ENCODE data around the gene LRBA. TPM values are rescaled to one million over a fixed set of nuclear protein-coding genes. Genes with fewer than 3 reads are reported as not detected.

LRBA gene
- total and polyA plus RNA-seq, 9 of the 15 experiments (the other 6 are each of a cell fraction or from before 2014, with no cell fraction given), result 24.2 to 88.7 (median 59.7) TPM

DNA sequence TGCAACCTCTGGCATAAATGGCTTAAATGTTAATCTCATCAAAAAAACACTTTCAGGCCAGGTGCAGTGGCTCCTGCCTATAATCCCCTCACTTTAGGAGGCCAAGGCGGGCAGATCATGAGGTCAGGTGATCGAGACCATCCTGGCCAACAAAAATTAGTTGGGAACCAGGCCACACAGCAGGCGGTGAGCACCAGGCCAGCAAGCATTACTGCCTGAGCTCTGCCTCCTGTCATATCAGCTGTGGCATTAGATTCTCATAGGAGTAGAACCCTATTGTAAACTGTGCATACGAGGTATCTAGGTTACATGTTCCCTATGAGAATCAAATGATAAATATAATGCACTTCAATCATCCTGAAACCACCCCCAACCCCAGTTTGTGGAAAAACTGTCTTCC is 125.8 kb downstream of the LRBA start:
- Histone ChIP-seq H3K36me3 (ENCODE audit: control insufficient read depth, insufficient read depth, low read length) (peaks cover 19% of the 10 kb centered on the region; the same call in 2 of the 3 replicates), H3K4me1 (replicated peaks in 1 of 2; ENCODE audit: control insufficient read depth in 2 of 2, insufficient read depth in 2 of 2, low read length in 2 of 2) (no peaks in the 10 kb centered on the region; a peak in 1 of 5 replicates), H4K20me1 (replicated peaks; ENCODE audit: control insufficient read depth, insufficient read depth, low read length) (no peaks in the 10 kb centered on the region), H3K79me2 (ENCODE audit: control insufficient read depth, insufficient read depth, low read length) (0 out of 3 replicates have a peak, but pooled peaks cover under 1% of the 10 kb centered on the region), H3K9ac (ENCODE audit: insufficient read depth in 1 of 2, low read depth in 2 of 2, low read length in 2 of 2) (no peak overlapping the region), H2AFZ (ENCODE audit: low read depth, low read length) (no peak overlapping the region), H3K9me1 (ENCODE audit: control insufficient read depth, insufficient read depth, low read length) (no peaks in the 10 kb centered on the region), H3K4me3 (no peak overlapping the region), H3K27me3 (ENCODE audit: control insufficient read depth in 2 of 2, insufficient read depth in 2 of 2, low read length in 2 of 2) (no peaks in the 10 kb centered on the region), H3K4me2 (ENCODE audit: insufficient read depth, low read length) (no peak overlapping the region), H3K27ac (ENCODE audit: extremely low read depth, low read depth, low read length) (no peak overlapping the region), H3K9me3 (replicated peaks; ENCODE audit: control insufficient read depth, insufficient read depth, low read depth, low read length) (no peaks in the 10 kb centered on the region)
- WGBS (ENCODE audit: insufficient coverage, low coverage, missing lambda C conversion rate), result 92% methylated on average over 4 of the region's 4 CpGs
- no TSS peak for BruUV-seq (replicated peaks)
- in situ Hi-C loops (cut with MboI), result no loop called here
- ChIA-PET POLR2A (no interaction called here), CTCF (ENCODE audit: low intra/inter-chr PET ratio) (no interaction called here)
- no peak for ATAC-seq
- no peak for FAIRE-seq
- no peak for DNase-seq (ENCODE audit: extremely low read depth in 1 of 4, low spot score in 3 of 4)
- intact Hi-C loops (cut with micrococcal nuclease), result no loop called here
- no peak for TF ChIP-seq TOE1 (IDR thresholded peaks at IDR 0.05; ENCODE audit: borderline replicate concordance)
- no peak for TF ChIP-seq TOE1 (CRISPR knock-in tag; IDR thresholded peaks at IDR 0.05; ENCODE audit: borderline replicate concordance, low read depth)
- no peak for TF ChIP-seq RNF2 (IDR thresholded peaks at IDR 0.05)
- no peak for TF ChIP-seq ZSCAN29 (IDR thresholded peaks at IDR 0.05)
- no peak for TF ChIP-seq RBM25 (IDR thresholded peaks at IDR 0.05; ENCODE audit: low read depth, low read length, severe bottlenecking)
- TF ChIP-seq DEAF1 (CRISPR knock-in tag; IDR thresholded peaks at IDR 0.05), result no peak
- TF ChIP-seq DACH1 (IDR thresholded peaks at IDR 0.05; ENCODE audit: partially characterized antibody), result no peak
- no peak for TF ChIP-seq MAFF (IDR thresholded peaks at IDR 0.05; ENCODE audit: low read length)
- no peak for TF ChIP-seq RREB1 (CRISPR knock-in tag; IDR thresholded peaks at IDR 0.05)
- TF ChIP-seq SNIP1 (IDR thresholded peaks at IDR 0.05; ENCODE audit: low read depth), result no peak
- no peak for TF ChIP-seq XRCC4 (IDR thresholded peaks at IDR 0.05; ENCODE audit: extremely low read depth, insufficient read depth, insufficient read length)
- TF ChIP-seq MBD1 (CRISPR knock-in tag; IDR thresholded peaks at IDR 0.05), result no peak
- TF ChIP-seq MCM5 (IDR thresholded peaks at IDR 0.05; ENCODE audit: low read depth), result no peak
- TF ChIP-seq, protein P1, sequence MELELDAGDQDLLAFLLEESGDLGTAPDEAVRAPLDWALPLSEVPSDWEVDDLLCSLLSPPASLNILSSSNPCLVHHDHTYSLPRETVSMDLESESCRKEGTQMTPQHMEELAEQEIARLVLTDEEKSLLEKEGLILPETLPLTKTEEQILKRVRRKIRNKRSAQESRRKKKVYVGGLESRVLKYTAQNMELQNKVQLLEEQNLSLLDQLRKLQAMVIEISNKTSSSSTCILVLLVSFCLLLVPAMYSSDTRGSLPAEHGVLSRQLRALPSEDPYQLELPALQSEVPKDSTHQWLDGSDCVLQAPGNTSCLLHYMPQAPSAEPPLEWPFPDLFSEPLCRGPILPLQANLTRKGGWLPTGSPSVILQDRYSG (tag; conservative IDR thresholded peaks at IDR 0.05; ENCODE audit: low read depth), result no peak

All from K562 (cell line).